ENCODE measurements around the gene SERPINB6.
A peak's percentile ranks its signal among the peaks of the same experiment; 100 is the strongest.
"Not testable (repeated sequence)": the region's sequence is repeated elsewhere in the genome, so short reads cannot be mapped to it uniquely, and the experiment has no call there.

The SERPINB6 gene

GRCh38 chr6:2921520-2922115 lies 49.7 kb downstream of the SERPINB6 start:
- Histone ChIP-seq H3K27ac (no peak overlapping the region), H3K4me3 (no peak overlapping the region)

DNA sequence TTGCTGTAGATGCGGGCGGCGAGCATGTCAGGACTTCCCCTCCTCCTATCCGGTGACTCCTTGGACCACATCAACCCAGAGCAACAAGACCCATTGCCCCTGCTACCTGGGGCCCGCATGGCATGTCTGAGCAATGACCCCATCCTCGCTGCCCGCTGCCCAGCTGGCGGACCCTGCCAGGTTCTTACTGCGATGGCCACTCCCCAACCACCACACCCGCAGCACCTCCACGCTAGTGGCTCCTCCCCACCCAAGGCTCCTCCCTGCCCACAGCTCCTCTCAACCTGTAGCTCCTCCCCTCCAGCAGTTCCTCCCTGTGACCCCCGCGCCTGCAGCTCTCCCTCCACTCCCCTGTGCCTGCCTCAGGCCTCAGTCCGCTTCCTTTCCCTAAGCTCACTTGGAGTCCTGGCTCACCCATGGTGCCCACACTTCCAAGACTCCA lies 50.7 kb downstream of the SERPINB6 start:
- H3K4me3 ChIP-seq = no peak overlapping the region
- no peak overlapping the region for H3K27ac ChIP-seq

- Histone ChIP-seq H3K27ac (no peak overlapping the region), H3K4me3 (no peak overlapping the region)
Observed at GRCh38 chr6:2919886-2920285, 51.5 kb downstream of the SERPINB6 start.

GRCh38 chr6:2919401-2919800 lies 52.0 kb downstream of the SERPINB6 start:
- H3K27ac ChIP-seq = peak overlapping the region in 3 of 21 experiments; percentile 14 to 24 (median 16)
- H3K4me3 ChIP-seq = no peak overlapping the region

- H3K4me3 ChIP-seq = no peak overlapping the region
- H3K27ac ChIP-seq = peak overlapping the region in 3 of 21 experiments; percentile 14 to 24 (median 16)
Observed at GRCh38 chr6:2918936-2919335, 52.4 kb downstream of the SERPINB6 start.

DNA sequence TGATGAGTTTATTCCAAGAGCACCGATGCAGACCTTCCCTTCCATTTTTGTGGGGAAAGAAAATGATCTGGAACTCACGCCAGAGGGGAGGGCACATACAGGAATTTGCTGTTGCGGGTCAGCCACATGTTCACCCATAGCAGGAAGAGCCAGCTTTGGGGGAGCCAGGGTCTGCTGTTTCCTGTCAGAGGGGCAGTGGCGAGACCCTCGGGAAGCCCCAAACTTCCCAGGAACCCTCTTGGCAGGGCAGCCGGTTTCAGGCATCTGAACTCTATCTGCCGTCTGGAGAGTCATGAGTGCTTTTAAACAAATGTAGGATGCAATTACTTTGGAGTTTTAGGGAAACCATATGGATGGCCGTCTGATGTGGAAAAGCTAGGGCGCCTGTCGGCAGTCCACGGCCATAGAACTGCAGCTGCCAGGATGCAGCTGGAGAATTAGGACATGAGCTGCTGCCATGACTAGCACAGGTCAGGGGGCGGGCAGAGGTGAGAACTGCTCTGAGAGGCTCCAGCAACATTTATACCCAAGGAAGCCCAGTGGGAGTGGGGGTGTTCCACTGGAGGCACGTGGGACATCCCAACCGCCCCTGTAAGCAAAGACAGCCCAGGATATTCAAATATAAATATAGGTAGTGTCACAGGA lies 53.4 kb downstream of the SERPINB6 start:
- Histone ChIP-seq H3K27ac (no peak overlapping the region), H3K4me3 (no peak overlapping the region)

DNA sequence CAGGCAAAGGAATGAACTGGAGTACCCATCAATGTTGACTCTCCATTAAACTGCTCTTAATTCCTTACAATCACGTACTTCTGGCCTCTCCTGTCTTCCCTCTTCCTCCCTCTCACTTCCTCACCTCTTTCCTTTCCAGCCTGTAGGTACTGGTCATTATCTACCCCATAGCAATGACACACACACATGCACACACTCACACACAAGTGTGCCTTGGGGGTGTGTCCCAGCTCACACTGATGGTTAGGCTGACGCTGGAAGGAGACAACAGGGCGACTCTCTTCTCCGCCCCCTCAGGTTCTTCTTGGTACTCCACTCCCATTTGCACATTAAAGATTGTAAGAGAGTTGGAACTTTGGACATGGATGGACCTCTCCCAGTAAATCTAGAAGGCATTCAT lies 54.3 kb downstream of the SERPINB6 start:
- H3K27ac ChIP-seq = no peak overlapping the region
- H3K4me3 ChIP-seq = no peak overlapping the region

- H3K4me3 ChIP-seq = no peak overlapping the region
Observed at GRCh38 chr6:2916158-2916925, 55.0 kb downstream of the SERPINB6 start.

DNA sequence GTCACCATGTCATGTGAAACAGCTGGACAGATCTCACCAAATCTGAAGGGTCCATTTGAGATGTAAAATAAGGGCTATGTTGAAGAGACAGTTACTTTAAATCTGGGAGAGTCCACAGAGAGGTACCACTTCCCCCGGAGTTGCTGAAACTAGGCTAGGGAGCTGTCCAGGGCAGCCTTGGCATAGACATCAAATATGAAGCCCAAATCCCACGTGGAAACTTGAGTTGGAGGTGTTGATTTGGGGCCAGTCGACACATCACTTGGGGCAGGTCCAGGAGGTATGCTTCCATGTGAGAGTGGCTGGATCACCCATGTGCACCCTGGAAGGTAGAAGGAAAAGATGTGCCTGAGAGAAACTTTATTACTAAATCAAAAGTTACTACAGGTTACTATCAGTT lies 56.2 kb downstream of the SERPINB6 start:
- H3K27ac ChIP-seq = no peak overlapping the region
- no peak overlapping the region for H3K4me3 ChIP-seq

More at GRCh38 chr6:2916158-2916925, 55.0 kb downstream of the SERPINB6 start:
- H3K27ac ChIP-seq = no peak overlapping the region

GRCh38 chr6:2914318-2914660 lies 57.1 kb downstream of the SERPINB6 start:
- no peak overlapping the region for H3K4me3 ChIP-seq
- H3K27ac ChIP-seq = no peak overlapping the region

- Histone ChIP-seq H3K4me3 (no peak overlapping the region), H3K27ac (no peak overlapping the region)
Observed at GRCh38 chr6:2913621-2914317, 57.6 kb downstream of the SERPINB6 start.

DNA sequence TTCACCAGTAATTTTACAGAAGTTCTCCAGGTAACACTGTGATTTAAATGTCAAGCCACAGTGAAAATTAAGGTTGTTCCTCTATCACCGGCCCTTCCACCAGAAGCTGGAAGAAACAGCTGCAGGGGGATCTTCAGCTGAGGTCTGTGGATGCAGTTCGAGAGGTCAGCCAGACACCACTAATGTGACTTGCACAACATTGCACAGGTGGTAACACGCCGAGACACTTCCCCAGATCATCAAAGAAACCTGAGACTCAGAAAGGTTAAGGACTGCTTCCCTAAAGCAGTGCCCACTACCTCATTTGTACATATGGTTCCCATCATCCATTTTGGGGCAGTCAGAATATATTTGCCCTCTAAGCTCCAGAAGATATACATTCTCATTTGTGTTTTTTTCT lies 60.2 kb downstream of the SERPINB6 start:
- H3K27ac ChIP-seq = no peak overlapping the region
- no peak overlapping the region for H3K4me3 ChIP-seq

GRCh38 chr6:2909718-2910117 lies 61.6 kb downstream of the SERPINB6 start:
- Histone ChIP-seq H3K4me3 (no peak overlapping the region), H3K27ac (no peak overlapping the region)

GRCh38 chr6:2909051-2909606 lies 62.2 kb downstream of the SERPINB6 start:
- not testable (repeated sequence) for H3K4me3 ChIP-seq, H3K27ac ChIP-seq

DNA sequence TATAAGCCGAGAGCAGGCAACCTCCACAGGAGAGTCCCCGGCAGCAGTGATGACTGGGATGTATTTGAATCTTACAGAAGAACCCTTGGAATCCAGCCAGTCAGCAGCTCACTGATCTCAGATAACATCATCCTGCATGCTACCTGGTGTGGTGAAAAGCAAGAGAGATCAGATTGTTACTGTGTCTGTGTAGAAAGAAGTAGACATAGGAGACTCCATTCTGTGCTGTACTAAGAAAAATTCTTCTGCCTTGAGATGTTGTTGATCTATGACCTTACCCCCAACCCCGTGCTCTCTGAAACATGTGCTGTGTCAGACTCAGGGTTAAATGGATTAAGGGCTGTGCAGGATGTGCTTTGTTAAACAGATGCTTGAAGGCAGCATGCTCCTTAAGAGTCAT lies 62.9 kb downstream of the SERPINB6 start:
- H3K27ac ChIP-seq, H3K4me3 ChIP-seq: not testable (repeated sequence)

GRCh38 chr6:2903411-2904185 lies 67.8 kb downstream of the SERPINB6 start:
- peak overlapping the region in 18 of 21 experiments; percentile 33 to 92 (median 84) for H3K27ac ChIP-seq
- H3K4me3 ChIP-seq = peak overlapping the region; percentile 40 to 69 (median 55)

GRCh38 chr6:2901645-2902502 lies 69.5 kb downstream of the SERPINB6 start:
- peak overlapping the region in 19 of 21 experiments; percentile 14 to 92 (median 82) for H3K27ac ChIP-seq
- peak overlapping the region; percentile 40 to 69 (median 55) for H3K4me3 ChIP-seq

Data from skin epidermis (tissue), 12 donors.